SK-N-SH treated with all-trans-retinoic acid at 6 μM for 48 hours (cell line): ENCODE measurements around the gene STARD5.

Experiments
- ATAC-seq: fragments of 200-7000 bp; cut with Tn5 transposase; 3 replicates; pipeline ENCODE4 v1.9.1; 2020; ENCODE audit warnings: mild to moderate bottlenecking, moderate library complexity
- ARNTL ChIP-seq: fragments of 450-650 bp; formaldehyde crosslinking; IDR thresholded peaks from 2 replicates; pipeline ENCODE4 v1.5.0; 2020; ENCODE audit warnings: low read depth, mild to moderate bottlenecking, moderate library complexity, borderline replicate concordance
- BACH2 ChIP-seq: fragments of 250-450 bp; sonication (Bioruptor Pico); IDR thresholded peaks from 2 replicates; pipeline ENCODE4 v1.9.0; 2021; ENCODE audit warnings: mild to moderate bottlenecking, borderline replicate concordance
- CSDC2 ChIP-seq: fragments of 250-450 bp; sonication (Bioruptor Pico); IDR thresholded peaks from 2 replicates; pipeline ENCODE4 v1.5.0; 2020; ENCODE audit warnings: mild to moderate bottlenecking, moderate library complexity
- GLIS3 ChIP-seq: fragments of 250-450 bp; sonication (Bioruptor Pico); IDR thresholded peaks from 2 replicates; pipeline ENCODE4 v1.5.0; 2020; ENCODE audit warnings: mild to moderate bottlenecking, moderate library complexity
- ISL1 ChIP-seq: fragments of 250-450 bp; sonication (Bioruptor Pico); IDR thresholded peaks from 2 replicates; pipeline ENCODE4 v2.1.2; 2022; ENCODE audit warnings: mild to moderate bottlenecking, moderate library complexity
- OSR1 ChIP-seq: fragments of 250-450 bp; sonication (Bioruptor Pico); IDR thresholded peaks from 2 replicates; pipeline ENCODE4 v1.8.0; 2022; ENCODE audit warnings: moderate library complexity, mild to moderate bottlenecking, inconsistent platforms
- RARB ChIP-seq: fragments of 250-450 bp; sonication (Bioruptor Pico); IDR thresholded peaks from 2 replicates; pipeline ENCODE4 v1.8.0; 2021; ENCODE audit warnings: mild to moderate bottlenecking, moderate library complexity
- SNAI2 ChIP-seq: fragments of 250-450 bp; sonication (Bioruptor Pico); IDR thresholded peaks from 2 replicates; pipeline ENCODE4 v1.5.0; 2020; ENCODE audit warnings: mild to moderate bottlenecking, moderate library complexity
- TCF4 ChIP-seq: fragments of 250-450 bp; sonication (Bioruptor Pico); IDR thresholded peaks from 2 replicates; pipeline ENCODE4 v1.8.0; 2021; ENCODE audit warnings: mild to moderate bottlenecking, moderate library complexity, borderline replicate concordance
- ZC3H10 ChIP-seq: fragments of 250-450 bp; sonication (Bioruptor Pico); IDR thresholded peaks from 2 replicates; pipeline ENCODE4 v1.5.1; 2021; ENCODE audit warnings: mild to moderate bottlenecking, moderate library complexity
- ZFP3 ChIP-seq: fragments of 250-450 bp; sonication (Bioruptor Pico); IDR thresholded peaks from 2 replicates; pipeline ENCODE4 v1.5.0; 2020; ENCODE audit warnings: mild to moderate bottlenecking, moderate library complexity
- ZFP30 ChIP-seq: fragments of 450-650 bp; formaldehyde crosslinking; IDR thresholded peaks from 2 replicates; pipeline ENCODE4 v1.5.0; 2022; ENCODE audit warnings: mild to moderate bottlenecking, moderate library complexity
- ZNF565 ChIP-seq: fragments of 450-650 bp; formaldehyde crosslinking; conservative IDR thresholded peaks from 2 replicates; pipeline ENCODE4 v1.5.0; 2020; ENCODE audit warnings: low read depth, mild to moderate bottlenecking, moderate library complexity
- ZNF70 ChIP-seq: fragments of 450-650 bp; formaldehyde crosslinking; IDR thresholded peaks from 2 replicates; pipeline ENCODE4 v1.5.0; 2020; ENCODE audit warnings: mild to moderate bottlenecking, moderate library complexity
- ZNF8 ChIP-seq: fragments of 450-650 bp; formaldehyde crosslinking; IDR thresholded peaks from 2 replicates; pipeline ENCODE4 v1.5.0; 2020; ENCODE audit warnings: mild to moderate bottlenecking, moderate library complexity
- TF ChIP-seq, protein P1 (sequence below): fragments of 250-450 bp; sonication (Bioruptor Pico); IDR thresholded peaks from 2 replicates; pipeline ENCODE4 v1.5.0; 2020; ENCODE audit warnings: mild to moderate bottlenecking, moderate library complexity
- TF ChIP-seq, protein P2 (sequence below): fragments of 250-450 bp; sonication (Bioruptor Pico); IDR thresholded peaks from 2 replicates; pipeline ENCODE4 v1.8.0; 2021; ENCODE audit warnings: low read depth, mild to moderate bottlenecking, moderate library complexity, borderline replicate concordance
- TF ChIP-seq, protein P3 (sequence below): fragments of 250-450 bp; sonication (Bioruptor Pico); IDR thresholded peaks from 2 replicates; pipeline ENCODE4 v1.5.1; 2020; ENCODE audit warnings: low read depth, mild to moderate bottlenecking, moderate library complexity
- TF ChIP-seq, protein P4 (sequence below): fragments of 250-450 bp; sonication (Bioruptor Pico); IDR thresholded peaks from 2 replicates; pipeline ENCODE4 v1.5.1; 2021; ENCODE audit warnings: mild to moderate bottlenecking, moderate library complexity
- TF ChIP-seq, protein P5 (sequence below): fragments of 250-450 bp; sonication (Bioruptor Pico); IDR thresholded peaks from 2 replicates; pipeline ENCODE4 v1.8.0; 2020; ENCODE audit warnings: mild to moderate bottlenecking, moderate library complexity, borderline replicate concordance

Gene STARD5

DNA sequence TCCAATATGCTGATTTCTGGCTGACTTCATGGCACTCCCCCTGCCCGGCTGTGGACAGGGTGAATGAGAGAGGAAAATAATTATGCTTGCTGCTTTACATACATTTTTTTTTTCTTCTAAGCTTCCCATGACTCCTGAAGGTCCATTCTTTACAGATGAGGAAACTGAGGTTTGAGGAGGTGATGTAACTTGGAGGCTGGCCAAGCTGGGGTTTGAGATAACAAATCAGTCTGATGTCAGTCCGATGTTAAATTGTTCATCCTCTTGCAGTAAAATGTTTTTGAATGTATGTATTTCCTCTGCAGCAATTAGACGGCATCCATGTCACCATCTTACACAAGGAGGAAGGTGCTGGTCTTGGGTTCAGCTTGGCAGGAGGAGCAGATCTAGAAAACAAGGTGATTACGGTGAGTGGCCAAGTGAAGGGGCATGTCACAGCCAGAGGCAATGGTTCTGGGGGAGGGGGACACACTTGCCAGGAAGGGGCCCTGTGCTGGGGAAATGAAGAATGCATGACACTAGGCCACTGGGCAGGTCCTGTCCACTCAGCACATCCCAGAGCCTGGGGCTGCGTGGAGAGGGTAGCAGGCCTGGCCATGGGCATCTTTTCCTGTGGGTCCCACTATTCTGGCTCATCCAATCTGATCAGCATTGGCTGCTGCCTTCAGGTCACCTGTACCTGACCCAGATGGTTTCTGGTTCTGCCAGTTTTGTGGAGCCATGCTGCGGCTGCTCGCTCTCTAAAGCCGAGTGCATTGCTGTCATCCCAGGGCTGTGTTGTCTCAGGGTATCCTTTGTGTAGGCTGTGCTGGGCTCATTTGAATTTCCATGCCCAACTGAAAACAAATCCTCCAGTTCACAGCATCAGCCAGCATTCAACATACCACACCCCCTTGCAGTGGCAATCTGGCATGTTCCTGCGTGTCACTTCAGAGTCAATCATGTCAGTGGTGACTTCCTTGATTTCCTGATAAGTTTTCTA, 20.4 kb downstream of the STARD5 start:
- peak; percentile 38; the same call in 2 of the 3 replicates for ATAC-seq
- TF ChIP-seq OSR1 (no peak), ZFP30 (CRISPR knock-in tag) (no peak), ZNF565 (CRISPR knock-in tag) (no peak), ZFP3 (CRISPR knock-in tag) (no peak)

DNA sequence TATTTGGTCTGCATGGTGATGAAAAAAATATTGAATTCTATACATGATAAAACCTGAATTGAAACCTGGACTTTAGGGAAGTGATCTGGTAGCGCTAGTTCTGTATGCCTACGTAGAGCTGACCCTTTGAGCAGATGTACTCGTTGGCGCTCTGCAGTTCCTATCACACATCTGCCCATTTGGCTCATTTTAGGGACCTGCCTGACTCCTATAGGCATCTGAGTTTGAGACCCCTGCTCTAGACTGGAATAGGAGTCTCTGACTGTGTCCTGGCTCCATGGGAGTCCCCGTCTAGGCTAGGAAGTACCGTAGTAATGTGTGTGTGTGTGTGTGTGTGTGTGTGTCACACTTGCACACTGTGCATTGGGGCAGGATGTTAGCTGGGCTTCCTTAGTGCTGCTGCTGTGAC, 21.2 kb downstream of the STARD5 start:
- no peak for ATAC-seq
- TF ChIP-seq OSR1 (no peak), ZNF70 (no peak), ZFP3 (CRISPR knock-in tag) (no peak), GLIS3 (CRISPR knock-in tag) (no peak), RARB (CRISPR knock-in tag) (no peak), ZFP30 (CRISPR knock-in tag) (no peak), ZNF8 (CRISPR knock-in tag) (no peak)
- TF ChIP-seq, protein P1, sequence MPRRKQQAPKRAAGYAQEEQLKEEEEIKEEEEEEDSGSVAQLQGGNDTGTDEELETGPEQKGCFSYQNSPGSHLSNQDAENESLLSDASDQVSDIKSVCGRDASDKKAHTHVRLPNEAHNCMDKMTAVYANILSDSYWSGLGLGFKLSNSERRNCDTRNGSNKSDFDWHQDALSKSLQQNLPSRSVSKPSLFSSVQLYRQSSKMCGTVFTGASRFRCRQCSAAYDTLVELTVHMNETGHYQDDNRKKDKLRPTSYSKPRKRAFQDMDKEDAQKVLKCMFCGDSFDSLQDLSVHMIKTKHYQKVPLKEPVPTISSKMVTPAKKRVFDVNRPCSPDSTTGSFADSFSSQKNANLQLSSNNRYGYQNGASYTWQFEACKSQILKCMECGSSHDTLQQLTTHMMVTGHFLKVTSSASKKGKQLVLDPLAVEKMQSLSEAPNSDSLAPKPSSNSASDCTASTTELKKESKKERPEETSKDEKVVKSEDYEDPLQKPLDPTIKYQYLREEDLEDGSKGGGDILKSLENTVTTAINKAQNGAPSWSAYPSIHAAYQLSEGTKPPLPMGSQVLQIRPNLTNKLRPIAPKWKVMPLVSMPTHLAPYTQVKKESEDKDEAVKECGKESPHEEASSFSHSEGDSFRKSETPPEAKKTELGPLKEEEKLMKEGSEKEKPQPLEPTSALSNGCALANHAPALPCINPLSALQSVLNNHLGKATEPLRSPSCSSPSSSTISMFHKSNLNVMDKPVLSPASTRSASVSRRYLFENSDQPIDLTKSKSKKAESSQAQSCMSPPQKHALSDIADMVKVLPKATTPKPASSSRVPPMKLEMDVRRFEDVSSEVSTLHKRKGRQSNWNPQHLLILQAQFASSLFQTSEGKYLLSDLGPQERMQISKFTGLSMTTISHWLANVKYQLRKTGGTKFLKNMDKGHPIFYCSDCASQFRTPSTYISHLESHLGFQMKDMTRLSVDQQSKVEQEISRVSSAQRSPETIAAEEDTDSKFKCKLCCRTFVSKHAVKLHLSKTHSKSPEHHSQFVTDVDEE (CRISPR knock-in tag) = no peak
- TF ChIP-seq, protein P2, sequence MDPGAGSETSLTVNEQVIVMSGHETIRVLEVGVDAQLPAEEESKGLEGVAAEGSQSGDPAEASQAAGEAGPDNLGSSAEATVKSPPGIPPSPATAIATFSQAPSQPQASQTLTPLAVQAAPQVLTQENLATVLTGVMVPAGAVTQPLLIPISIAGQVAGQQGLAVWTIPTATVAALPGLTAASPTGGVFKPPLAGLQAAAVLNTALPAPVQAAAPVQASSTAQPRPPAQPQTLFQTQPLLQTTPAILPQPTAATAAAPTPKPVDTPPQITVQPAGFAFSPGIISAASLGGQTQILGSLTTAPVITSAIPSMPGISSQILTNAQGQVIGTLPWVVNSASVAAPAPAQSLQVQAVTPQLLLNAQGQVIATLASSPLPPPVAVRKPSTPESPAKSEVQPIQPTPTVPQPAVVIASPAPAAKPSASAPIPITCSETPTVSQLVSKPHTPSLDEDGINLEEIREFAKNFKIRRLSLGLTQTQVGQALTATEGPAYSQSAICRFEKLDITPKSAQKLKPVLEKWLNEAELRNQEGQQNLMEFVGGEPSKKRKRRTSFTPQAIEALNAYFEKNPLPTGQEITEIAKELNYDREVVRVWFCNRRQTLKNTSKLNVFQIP (CRISPR knock-in tag) = no peak
- TF ChIP-seq, protein P3, sequence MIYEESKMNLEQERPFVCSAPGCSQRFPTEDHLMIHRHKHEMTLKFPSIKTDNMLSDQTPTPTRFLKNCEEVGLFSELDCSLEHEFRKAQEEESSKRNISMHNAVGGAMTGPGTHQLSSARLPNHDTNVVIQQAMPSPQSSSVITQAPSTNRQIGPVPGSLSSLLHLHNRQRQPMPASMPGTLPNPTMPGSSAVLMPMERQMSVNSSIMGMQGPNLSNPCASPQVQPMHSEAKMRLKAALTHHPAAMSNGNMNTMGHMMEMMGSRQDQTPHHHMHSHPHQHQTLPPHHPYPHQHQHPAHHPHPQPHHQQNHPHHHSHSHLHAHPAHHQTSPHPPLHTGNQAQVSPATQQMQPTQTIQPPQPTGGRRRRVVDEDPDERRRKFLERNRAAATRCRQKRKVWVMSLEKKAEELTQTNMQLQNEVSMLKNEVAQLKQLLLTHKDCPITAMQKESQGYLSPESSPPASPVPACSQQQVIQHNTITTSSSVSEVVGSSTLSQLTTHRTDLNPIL (CRISPR knock-in tag) = no peak
- TF ChIP-seq, protein P4, sequence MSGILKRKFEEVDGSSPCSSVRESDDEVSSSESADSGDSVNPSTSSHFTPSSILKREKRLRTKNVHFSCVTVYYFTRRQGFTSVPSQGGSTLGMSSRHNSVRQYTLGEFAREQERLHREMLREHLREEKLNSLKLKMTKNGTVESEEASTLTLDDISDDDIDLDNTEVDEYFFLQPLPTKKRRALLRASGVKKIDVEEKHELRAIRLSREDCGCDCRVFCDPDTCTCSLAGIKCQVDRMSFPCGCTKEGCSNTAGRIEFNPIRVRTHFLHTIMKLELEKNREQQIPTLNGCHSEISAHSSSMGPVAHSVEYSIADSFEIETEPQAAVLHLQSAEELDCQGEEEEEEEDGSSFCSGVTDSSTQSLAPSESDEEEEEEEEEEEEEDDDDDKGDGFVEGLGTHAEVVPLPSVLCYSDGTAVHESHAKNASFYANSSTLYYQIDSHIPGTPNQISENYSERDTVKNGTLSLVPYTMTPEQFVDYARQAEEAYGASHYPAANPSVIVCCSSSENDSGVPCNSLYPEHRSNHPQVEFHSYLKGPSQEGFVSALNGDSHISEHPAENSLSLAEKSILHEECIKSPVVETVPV = no peak

DNA sequence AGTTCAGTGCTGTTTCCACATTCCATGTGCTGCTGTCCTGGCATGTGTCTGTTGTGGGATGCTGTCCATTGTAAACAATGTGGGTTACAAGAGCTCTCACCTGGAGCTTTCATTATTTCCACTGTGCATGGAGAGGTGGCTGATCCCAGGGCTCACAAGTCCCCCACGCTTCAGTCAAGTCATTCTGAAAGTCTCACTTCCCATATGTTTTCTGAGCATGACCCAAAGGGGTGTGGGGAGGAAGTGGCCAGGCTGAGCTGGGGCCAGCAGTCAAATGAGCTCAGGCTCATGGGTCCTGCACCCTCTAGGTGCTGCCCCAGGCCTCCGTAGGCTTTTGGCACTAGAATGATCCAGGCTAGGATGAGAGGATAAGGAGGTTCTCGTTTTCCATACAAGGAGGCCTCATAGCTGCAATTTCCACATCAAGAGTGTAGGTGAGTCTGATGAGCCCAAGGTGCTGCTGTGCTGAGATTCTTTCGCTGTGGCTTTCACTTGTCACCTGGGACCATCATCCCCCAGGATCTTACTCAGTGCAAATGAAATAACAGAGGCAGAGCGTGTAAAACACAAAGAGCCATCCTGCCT, 22.0 kb downstream of the STARD5 start:
- TF ChIP-seq, protein P3 (CRISPR knock-in tag) = no peak
- TF ChIP-seq ISL1 (CRISPR knock-in tag) (no peak), ZNF70 (no peak), CSDC2 (CRISPR knock-in tag) (no peak), ARNTL (CRISPR knock-in tag) (no peak), ZNF565 (CRISPR knock-in tag) (no peak), RARB (CRISPR knock-in tag) (no peak), BACH2 (CRISPR knock-in tag) (no peak), ZC3H10 (CRISPR knock-in tag) (no peak), ZFP30 (CRISPR knock-in tag) (no peak), ZFP3 (CRISPR knock-in tag) (no peak), OSR1 (no peak), SNAI2 (CRISPR knock-in tag) (no peak), ZNF8 (CRISPR knock-in tag) (no peak), TCF4 (CRISPR knock-in tag) (no peak)
- TF ChIP-seq, protein P1 (CRISPR knock-in tag) = no peak
- TF ChIP-seq, protein P5, sequence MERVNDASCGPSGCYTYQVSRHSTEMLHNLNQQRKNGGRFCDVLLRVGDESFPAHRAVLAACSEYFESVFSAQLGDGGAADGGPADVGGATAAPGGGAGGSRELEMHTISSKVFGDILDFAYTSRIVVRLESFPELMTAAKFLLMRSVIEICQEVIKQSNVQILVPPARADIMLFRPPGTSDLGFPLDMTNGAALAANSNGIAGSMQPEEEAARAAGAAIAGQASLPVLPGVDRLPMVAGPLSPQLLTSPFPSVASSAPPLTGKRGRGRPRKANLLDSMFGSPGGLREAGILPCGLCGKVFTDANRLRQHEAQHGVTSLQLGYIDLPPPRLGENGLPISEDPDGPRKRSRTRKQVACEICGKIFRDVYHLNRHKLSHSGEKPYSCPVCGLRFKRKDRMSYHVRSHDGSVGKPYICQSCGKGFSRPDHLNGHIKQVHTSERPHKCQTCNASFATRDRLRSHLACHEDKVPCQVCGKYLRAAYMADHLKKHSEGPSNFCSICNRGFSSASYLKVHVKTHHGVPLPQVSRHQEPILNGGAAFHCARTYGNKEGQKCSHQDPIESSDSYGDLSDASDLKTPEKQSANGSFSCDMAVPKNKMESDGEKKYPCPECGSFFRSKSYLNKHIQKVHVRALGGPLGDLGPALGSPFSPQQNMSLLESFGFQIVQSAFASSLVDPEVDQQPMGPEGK (CRISPR knock-in tag) = no peak
- no peak for ATAC-seq
